NCI-H510A treated with DMSO at 0.1 percent for 48 hours (cell line): Measurements from ENCODE around the gene USP10.
A peak's percentile ranks its signal among the peaks of the same experiment; 100 is the strongest.

Experiments
- DNase-seq: peaks from one replicate; lab custom pipeline; 2025; lab: John Stamatoyannopoulos, UW

USP10 gene

DNA sequence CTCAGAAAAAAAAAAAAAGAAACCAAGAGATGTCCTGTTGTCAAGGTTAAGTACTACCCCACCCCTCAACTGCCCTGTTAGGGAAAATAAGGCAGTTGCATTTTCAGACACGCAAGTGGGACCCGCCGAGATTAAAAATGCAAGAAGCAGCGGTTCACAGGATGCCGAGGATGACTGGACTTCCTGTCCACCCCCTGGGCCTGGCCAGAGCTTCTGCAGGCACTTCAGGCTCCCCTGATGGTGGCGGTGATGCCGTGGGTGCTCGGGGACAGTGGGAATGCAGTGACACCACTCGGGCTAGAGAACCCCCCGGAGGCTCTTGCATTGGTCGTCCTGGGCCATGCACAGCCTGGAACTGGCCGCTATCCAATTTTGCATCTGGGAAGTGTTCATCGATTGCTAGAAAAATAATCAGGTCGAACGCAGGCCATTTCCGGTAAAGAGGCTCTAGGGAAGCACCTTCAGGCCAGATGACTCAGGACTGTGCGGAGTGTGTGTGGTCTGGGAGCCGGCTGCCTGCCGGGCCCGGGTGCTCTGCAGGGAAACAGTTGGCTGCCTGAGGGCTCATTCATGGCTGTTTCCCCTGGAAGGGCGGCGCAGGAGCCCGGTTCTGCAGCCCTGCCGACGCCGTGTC, 106.6 kb downstream of the USP10 start:
- no peak for DNase-seq

DNA sequence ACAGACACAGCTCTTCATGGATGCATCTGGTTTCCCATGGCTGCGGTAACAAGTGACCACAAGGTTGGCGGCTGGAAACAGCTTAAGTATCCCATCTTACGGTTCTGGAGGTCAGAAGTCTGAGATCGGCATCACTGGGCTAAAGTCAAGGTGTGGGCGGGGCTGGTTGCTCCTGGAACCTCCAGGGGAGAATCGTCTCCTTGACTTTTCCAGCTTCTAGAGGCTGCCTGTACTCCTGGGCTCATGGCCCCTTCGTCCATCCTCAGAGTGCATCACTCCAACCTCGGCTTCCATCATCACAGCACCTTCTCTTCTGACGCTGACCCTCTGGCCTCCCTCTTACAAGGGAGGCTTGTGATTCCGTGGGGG, 107.1 kb downstream of the USP10 start:
- no peak for DNase-seq

GRCh38 chr16:84807776-84808175, 108.0 kb downstream of the USP10 start:
- DNase-seq = no peak

DNA sequence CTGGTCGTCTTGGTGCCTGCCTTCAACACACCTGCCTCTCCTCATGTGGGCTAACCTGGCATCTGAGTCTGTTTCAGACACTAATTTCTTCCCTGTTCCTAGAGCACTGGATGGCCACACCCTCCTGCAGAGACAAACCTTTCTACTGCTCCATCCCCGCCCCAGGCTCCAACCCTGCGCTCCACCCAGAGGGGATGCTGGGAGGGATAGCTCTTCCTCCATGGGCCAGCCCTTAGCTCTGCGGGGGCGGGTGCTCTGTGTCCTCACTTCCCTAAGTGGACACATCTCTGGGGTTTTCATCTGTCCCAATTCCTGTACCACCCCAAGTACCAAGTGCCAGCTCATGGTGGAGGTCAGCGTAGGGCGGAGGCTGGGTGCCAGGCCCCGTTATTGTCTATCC, 109.0 kb downstream of the USP10 start:
- DNase-seq = no peak

DNA sequence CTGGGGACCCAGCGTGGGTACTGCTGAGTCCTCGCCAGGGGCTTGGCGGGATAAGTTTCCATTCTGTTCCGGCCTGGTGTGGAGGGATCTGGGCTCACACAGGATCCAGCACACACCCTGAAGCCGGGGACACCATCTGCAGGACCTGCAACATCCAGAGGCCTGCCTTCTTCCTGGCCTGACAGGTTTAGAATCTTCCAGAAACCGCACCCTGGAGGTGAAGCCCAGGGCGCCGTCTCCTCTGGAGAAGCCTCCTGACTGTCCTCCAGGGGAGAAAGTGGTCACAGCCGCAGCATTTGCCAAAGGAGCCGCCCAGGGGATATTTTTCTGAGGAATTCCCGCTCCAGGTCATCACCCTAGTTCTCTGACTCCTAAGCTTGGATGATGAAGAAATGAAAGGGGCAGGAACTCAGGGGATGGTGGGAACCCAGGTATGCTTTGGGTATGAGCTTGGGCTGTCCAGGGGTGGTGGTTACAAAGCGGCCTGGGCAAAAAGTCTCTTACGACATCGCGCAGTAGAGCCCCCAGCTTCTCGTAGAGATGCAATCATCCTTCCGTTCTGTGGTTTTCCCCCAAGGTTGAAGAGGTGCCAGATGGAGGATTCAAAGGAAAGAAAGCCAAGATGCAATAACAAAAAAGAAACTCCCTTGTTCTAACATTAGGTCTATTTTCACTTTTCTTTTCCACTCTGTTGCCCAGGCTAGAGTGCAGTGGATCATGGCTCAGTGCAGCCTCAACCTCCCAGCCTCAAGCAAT, 110.9 kb downstream of the USP10 start:
- no peak for DNase-seq

- no peak for DNase-seq
Observed at GRCh38 chr16:84811529-84811928, 111.7 kb downstream of the USP10 start.

- no peak for DNase-seq
Observed at GRCh38 chr16:84813141-84813934, 113.5 kb downstream of the USP10 start.

GRCh38 chr16:84815462-84815861, 115.7 kb downstream of the USP10 start:
- DNase-seq = no peak

GRCh38 chr16:84816023-84816422, 116.2 kb downstream of the USP10 start:
- DNase-seq = no peak

DNA sequence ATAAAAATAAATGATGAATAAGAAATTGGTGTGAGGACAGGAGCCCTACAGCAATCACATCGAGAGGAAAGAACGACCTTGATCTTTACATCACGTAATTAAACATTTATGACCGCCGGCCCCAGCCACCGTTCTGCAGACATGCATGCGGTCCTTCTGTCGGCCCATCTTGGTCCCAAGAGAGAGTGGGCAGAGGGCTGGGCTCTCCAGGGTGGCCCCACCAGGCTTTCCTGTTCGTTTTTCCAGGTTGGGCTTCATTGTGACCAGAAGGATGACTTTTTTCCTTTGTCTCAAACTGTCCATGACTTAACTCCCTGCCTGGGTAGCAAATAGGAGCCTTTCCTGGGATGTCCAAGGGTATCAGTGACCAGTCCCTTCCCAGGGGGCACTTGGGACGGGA, 116.7 kb downstream of the USP10 start:
- no peak for DNase-seq

DNA sequence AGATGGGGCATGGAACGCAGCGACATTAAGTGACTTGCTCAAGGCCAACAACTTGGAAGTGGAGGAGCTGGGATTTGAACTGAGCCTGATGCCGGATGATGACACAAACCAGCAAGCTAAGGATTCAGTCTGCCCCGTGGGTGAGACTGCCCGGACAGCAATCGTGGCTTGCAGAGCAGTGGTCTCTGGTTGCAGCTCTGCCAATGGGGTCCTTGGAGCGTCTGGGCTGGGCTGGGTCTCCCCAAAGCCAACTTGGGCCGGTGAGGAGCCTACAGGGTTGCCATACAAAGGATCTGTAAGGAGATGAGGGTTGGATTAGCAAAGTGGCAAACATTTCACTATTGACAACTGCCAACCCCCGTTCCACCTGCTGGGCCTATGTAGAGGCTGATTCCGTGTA, 117.4 kb downstream of the USP10 start:
- DNase-seq = no peak

DNA sequence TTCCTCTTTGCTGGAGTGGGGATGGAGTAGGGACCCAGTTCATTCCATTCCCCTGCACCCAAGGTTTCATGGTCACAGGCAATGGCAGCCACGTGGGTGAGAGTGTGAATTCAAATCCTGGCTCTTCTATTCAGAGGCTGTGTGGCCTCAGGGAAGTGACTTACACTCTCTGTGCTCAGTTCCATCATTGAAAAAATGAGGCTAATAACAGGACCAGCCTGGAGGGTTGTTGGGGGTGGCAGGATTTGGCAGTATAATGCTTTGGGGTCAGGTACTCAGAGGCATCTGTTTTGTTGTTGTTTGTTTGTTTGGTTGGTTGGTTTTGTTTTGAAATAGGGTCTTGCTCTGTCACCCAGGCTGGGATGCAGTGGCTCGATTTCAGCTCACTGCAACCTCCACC, 117.8 kb downstream of the USP10 start:
- DNase-seq = no peak

- DNase-seq = no peak
Observed at GRCh38 chr16:84818133-84818532, 118.3 kb downstream of the USP10 start.

GRCh38 chr16:84818989-84819643, 119.3 kb downstream of the USP10 start:
- no peak for DNase-seq

GRCh38 chr16:84819644-84820304, 120.0 kb downstream of the USP10 start, which contains the start of gene CRISPLD2:
CRISPLD2 (plus strand) TSS chr16:84819985; CDS start chr16:84838496, 18,511 bp downstream.
- DNase-seq = peak; percentile 92

- no peak for DNase-seq
Observed at GRCh38 chr16:84820305-84820684, 120.5 kb downstream of the USP10 start.

- DNase-seq = no peak
Observed at GRCh38 chr16:84820771-84821170, 121.0 kb downstream of the USP10 start.

- no peak for DNase-seq
Observed at GRCh38 chr16:84821179-84821578, 121.4 kb downstream of the USP10 start.

DNA sequence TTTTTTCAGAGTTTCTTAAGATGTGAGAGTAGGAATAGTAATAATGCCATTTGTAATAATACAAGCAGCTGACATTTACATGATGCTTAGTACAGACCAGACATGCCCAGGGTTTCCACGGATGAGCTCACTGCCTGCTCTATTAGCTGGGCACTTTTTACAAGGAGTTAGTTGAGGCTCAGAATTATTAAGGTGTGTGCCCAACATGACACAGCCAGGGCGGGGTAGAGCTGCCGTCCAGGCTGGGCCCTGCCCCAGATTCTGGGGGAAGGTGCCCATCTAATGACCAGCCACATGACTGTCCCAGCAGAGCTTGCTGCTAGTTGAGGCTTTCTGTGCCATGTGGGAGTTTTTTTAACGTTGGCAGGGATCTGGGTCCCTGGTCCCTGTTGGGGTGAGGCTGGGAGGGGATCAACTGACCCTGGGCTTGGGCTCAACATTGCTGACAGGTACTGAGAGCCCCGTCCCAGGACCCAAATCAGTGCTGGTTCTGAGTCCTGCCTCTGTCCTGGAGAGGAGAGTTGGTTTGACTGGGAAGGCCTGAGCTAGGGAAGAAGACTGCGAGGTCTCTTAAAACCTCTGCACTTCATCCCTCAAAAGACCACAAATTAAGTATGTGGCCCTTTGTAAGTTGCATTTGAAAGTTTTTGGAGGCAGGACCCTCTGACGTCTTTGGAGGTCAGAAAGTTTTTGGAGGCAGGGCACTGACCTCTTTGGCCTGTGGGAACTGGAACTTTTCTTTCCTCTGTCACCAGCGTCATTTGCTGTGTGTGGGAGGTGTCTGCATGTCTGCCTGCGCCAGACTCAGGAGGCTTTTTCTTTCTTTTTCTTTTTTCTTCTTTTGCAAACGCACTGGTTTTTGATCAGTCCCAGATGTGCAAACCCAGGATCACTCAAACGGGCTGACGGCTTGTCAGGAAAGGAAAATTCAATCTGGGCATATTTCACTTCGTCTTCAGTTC, 122.2 kb downstream of the USP10 start:
- DNase-seq = no peak

DNA sequence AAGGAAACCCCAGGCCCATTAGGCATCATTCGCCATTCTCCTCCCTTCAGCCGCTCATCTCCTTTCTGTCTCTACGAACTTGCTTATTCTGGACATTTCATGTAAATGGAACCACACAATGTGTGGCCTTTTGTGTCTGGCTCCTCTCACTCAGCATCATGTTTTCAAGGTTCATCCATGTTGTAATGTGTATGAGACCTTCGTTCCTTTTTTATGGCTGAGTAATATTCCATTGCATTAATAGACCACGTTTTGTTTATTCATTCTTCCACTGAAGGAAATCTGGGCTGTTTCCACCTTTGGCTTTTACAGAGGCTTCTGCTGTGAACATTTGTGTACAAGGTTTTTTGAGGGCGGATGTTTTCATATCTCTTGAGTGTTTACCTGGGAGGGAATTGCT, 123.2 kb downstream of the USP10 start:
- no peak for DNase-seq

DNA sequence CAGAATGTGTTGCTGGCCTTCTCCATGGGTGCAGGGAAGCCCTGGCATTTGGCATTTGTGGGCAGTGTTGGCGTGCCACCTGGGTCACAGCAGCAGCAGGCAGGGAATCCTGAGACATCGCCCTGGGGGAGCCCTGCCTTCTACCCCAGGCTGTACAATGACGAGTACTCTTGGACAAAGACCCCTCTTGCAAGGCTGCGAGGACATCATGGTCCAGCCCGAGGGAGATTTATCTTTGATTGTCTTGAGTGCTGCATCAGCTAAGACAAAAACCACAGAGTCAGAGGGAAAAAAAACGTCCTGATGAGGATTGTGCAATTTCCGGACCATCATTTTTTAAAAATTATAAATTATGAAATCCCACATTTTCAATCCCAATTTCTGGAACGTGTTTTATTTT, 123.7 kb downstream of the USP10 start:
- DNase-seq = no peak
